Measurements from ENCODE around the gene TMEM184B.

- TF ChIP-seq CTCF (IDR thresholded peaks at IDR 0.05) (no peak), TCF7L2 (IDR thresholded peaks at IDR 0.05; ENCODE audit: low read depth, low read length) (no peak), POLR2AphosphoS5 (IDR thresholded peaks at IDR 0.05; ENCODE audit: low read depth, low read length) (no peak)
These were observed 25.1 kb downstream of the TMEM184B start for GRCh38 chr22:38247713-38248112.

Data from Panc1 (cell line).